Right forelimb (tissue), 1 donor: ENCODE data around the gene HMBS.
A peak's percentile ranks its signal among the peaks of the same experiment; 100 is the strongest.
"Not testable (repeated sequence)": the region's sequence is repeated elsewhere in the genome, so short reads cannot be mapped to it uniquely, and the experiment has no call there.

ENCODE experiments used
- DNase-seq: peaks from one replicate; pipeline ENCODE4 v3.0.0-alpha.2; 2018

HMBS gene

DNA sequence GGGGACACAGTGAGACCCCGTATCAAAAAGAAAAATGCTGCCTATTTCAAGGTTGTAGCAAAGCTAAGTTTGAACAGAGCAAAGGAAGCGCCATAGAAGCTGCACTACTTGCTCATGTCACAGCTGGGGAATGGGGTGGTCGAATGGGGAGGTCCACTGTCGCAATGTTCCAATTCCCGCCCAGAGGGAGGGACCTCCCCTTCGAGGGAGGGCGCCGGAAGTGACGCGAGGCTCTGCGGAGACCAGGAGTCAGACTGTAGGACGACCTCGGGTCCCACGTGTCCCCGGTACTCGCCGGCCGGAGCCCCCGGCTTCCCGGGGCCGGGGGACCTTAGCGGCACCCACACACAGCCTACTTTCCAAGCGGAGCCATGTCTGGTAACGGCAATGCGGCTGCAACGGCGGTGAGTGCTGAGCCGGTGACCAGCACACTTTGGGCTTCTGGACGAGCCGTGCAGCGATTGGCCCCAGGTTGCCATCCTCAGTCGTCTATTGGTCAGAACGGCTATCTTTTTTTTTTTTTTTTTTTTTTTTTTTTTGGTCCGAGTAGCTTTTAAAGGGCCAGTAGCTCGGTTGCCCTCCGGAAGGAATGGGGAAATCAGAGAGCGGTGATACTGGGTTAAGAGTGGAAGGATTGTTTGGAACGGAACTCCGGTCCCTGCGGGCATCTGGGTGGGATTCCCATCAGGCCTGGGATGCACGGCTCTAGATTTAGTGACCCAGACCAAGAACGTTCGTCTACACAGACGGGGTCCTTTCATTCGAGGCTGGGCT is at the start of gene HMBS:
HMBS (plus strand) TSS at position 219 of the 774 bp plus-strand sequence; CDS start at position 372, 153 bp downstream.
- DNase-seq: peak; percentile 98

- DNase-seq: no peak
Measured at GRCh38 chr11:119038884-119039283, 45.8 kb upstream of the HMBS start.

GRCh38 chr11:119039471-119039870 is 45.2 kb upstream of the HMBS start:
- DNase-seq: not testable (repeated sequence)

DNA sequence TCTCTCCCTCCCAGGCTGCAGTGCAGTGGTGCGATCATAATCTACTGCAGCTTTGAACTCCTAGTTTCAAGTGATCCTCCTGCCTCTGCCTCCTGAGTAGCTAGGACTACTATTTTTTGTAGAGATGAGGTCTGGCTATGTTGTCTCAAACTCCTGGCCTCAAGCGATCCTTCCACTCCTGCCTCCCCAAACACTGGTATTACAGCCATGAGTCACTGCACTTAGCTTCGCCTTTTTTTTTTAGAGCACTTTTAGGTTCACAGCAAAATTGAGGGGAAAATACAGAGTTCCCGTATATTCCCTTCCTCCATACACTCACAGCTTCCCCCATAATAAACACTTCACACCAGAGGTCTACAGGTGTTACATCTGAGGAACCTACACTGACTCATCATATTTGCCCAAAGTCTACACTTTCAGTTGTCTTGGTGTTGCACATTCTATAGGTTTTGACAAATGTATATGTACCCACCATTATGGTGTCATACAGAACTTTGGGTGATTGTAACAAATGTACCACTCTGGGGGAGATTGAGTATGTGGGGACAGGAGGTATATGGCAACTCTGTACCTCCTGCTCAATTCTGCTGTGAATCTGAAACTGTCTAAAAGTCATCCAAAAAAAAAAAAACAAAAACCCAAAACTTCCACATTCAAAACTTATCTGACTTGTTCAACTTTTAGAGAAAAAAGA is 42.7 kb upstream of the HMBS start:
- DNase-seq: no peak

- no peak for DNase-seq
Measured at GRCh38 chr11:119042927-119043326, 41.8 kb upstream of the HMBS start.

- no peak for DNase-seq
Measured at GRCh38 chr11:119044708-119045107, 40.0 kb upstream of the HMBS start.

DNA sequence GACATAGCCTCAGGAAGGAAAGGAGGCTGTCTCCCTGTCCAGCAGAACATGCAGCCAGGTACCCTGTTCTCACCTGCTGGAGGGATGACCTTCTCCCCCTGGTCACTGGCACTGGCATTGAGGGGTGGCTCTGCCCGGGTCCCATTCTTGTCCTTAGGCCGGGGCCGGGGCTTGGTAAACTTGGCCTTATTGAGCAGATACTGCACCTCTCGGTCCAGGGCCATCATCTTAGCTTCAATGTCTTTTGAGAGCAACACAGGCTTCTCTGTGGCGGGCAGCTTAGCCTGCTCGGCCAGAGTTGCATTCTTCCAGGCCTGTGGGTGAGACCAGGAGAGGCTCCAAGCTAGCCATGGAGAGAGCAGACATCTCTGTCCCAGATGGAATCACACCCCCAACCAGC is 38.2 kb upstream of the HMBS start:
- no peak for DNase-seq

DNA sequence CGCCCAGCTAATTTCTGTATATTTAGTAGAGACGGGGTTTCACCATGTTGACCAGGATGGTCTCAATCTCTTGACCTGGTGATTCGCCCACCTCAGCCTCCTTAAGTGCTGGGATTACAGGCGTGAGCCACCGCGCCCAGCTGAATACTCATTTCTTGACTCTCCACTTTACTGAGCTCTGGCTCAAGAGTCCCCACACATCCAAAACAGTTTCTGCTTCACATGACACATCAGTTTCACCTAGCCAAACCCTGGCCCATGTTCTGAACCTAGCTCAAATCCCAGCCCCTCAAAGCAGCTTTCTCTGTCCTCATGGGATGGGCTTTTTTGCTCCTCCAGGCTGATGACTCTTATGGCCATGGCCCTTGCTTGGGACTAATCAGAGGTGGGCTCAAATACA is 37.5 kb upstream of the HMBS start:
- no peak for DNase-seq

DNA sequence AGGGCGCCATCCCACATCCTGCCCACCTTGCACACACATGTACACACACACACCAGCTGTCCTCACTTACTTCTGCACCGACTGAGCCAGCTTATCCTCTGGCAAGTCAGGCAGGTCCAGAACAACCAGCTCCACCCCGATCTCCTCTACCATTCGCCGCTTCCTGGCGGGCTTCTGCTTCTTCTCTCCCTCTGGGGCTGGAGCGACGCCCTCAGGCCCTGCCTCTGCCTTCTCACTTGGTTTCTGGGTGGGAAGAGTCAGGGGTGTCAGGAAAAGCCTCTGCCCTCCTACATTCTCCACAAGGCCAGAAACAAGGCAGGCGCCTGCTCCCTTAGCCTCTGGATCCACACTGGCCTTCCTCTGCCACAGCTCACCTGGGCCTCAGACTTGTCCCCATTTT is 36.0 kb upstream of the HMBS start:
- DNase-seq: no peak

DNA sequence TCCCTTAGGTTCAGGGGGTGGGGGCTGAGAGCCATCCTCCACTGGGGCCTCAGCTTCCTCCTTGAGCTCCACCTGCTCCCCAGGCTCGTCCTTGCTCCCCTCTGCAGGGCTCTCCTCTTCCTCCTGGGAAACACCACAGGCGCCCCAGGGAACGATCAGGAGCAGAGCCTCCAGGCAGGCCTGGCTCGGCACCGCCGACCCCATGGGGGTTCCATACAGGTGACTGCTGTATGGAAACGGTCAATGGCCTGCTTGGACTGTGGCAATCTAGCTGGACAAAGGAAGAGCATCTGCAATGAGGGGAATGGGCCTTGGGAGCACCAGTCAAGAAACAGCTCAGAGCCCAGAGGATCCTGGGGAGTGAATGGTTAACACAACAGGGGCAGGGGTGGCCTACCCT is 35.6 kb upstream of the HMBS start:
- DNase-seq: no peak

DNA sequence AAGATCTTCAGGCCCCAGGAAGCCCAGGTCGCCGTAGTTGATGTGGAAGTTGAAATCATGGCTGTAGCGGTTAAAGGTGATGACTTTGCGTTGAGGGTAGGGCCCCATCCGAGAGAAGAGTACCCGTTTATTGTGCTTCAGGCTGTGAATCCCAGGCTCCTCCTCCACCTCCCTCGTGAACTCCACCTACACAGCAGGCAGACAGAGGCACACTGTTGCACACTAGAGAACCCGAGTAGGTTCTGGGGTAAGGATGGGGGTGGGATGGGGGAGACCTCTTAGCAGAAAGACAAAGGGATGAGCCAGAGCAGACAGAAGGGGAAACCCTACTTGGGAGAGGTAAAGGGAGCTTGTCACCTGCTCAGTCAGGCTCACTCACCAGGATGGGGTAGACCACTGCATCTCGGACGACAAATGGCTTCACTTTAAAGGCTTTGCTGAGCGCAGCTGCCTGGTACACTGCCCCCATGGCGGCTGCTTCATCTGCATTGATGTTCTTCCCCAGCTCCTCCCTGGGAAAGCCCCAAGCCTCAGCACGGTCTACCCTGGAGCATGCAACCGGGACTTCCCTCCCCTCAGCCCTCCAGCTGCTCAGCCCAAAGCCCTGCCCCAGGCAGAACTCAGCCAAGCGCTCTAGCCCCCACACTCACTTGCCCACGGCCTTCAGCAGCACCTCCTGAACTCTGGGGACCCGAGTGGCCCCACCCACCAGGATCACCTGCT is 33.1 kb upstream of the HMBS start:
- DNase-seq: no peak

DNA sequence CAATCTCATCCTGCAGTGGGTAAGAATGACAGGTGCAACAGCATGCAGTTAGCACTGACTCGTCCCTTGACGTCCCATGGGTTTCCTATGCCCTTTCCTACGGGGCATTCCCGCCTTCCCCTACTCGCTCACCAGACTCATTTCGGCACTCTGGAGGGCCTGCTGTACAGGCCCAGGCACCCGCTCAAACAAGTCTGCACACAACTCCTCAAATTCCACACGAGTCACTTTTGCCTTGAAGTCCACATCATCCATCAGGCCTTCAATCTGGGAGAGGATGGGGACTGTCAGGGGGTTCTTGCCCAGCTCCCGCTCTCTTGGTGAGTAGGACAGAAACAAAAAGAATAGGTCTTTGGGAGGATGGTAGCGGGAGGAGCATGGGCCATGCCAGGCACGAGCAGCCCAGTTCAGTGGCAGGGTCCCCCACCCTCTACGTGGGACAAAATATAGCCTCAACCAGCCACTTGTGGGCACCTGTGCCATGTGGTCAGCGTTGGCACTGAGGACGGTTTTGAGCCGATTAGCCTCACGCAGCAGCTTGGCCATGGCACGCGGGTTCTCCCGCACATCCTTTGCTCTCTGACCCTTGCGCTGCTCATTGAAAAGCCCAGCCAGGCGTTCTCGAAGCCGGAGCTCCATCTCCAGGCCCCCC is 32.4 kb upstream of the HMBS start:
- DNase-seq: no peak

DNA sequence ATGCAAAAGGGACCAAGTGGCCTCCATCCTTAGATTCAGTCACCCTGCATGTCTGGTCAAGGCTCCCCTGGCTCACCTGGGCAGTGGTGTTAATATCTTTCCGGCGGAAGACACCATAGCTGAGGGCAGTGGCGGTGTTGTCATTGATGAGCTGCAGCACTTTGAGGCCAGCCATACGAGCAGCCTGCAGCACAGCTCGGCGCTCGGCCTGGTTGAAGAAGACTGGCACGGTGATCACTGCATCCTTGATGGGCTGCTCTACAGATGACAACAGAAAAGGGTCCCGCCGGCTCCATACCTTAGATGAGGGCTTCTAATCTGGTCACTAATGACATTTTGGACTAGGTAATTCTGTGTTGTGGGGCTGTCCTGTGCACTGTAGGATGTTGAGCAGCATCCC is 30.3 kb upstream of the HMBS start:
- DNase-seq: no peak

- DNase-seq: no peak
Measured at GRCh38 chr11:119055901-119056300, 28.8 kb upstream of the HMBS start.

- DNase-seq: peak; percentile 51
Measured at GRCh38 chr11:119056421-119056999, 28.2 kb upstream of the HMBS start.

- peak; percentile 99 for DNase-seq
Measured at GRCh38 chr11:119057000-119057769, 27.5 kb upstream of the HMBS start, which contains the start of gene HYOU1. Gene HYOU1 (minus strand): TSS chr11:119057205. CDS start chr11:119056160, 1,045 bp downstream.

- DNase-seq: not testable (repeated sequence)
Measured at GRCh38 chr11:119059128-119059527, 25.6 kb upstream of the HMBS start.

- DNase-seq: no peak
Measured at GRCh38 chr11:119061256-119061655, 23.4 kb upstream of the HMBS start.

- no peak for DNase-seq
Measured at GRCh38 chr11:119062779-119063178, 21.9 kb upstream of the HMBS start.

GRCh38 chr11:119065369-119065768 is 19.3 kb upstream of the HMBS start:
- DNase-seq: no peak

GRCh38 chr11:119067371-119068222 is 17.1 kb upstream of the HMBS start, which contains the start of gene VPS11:
Gene VPS11 (plus strand): TSS chr11:119067818. CDS start chr11:119067824, 6 bp downstream.
- peak; percentile 97 for DNase-seq
